Thyroid gland (tissue), 4 donors: ENCODE data around the gene HIVEP2.

Experiments used
- CTCF ChIP-seq, 6 experiments: fragments of 200-600 bp in 3 of 6; fragments of 450-650 bp in 3 of 6; sonication (generic) in 3 of 6; IDR thresholded peaks; one replicate each; pipeline ENCODE4 v1.5.1; 2016 to 2019; ENCODE audit warnings: antibody characterized with exemption in 6 of 6, mild to moderate bottlenecking in 2 of 6, inconsistent platforms in 1 of 6, moderate library complexity in 1 of 6
- POLR2A ChIP-seq, 2 donors: fragments of 450-650 bp; IDR thresholded peaks; one replicate each; pipeline ENCODE4 v1.6.1; 2017; ENCODE audit warnings: antibody characterized with exemption in 2 of 2, mild to moderate bottlenecking in 2 of 2, moderate library complexity in 1 of 2

GRCh38 chr6:142965164-142965563, 20.2 kb upstream of the HIVEP2 start:
- TF ChIP-seq CTCF (IDR thresholded peaks at IDR 0.05) = no peak
- no peak for TF ChIP-seq POLR2A (IDR thresholded peaks at IDR 0.05)
